Loucy (cell line): ENCODE results near the gene PPARA.

Source experiments
- H2AFZ ChIP-seq: fragments of 200-600 bp; sonication (generic); 2 replicates; pipeline ENCODE4 v1.6.0; 2016; ENCODE audit warnings: antibody characterized with exemption, mild to moderate bottlenecking, low read length, moderate library complexity
- H3F3A ChIP-seq: fragments of 200-600 bp; 2 replicates; pipeline ENCODE4 v1.6.0; 2016; ENCODE audit warnings: antibody characterized with exemption, low read depth, mild to moderate bottlenecking
- H3K27me3 ChIP-seq: fragments of 200-600 bp; sonication (generic); 2 replicates; pipeline ENCODE4 v1.6.1; 2014; ENCODE audit warnings: low read length, mild to moderate bottlenecking; ENCODE audit not compliant: insufficient read depth, poor library complexity, severe bottlenecking
- H3K36me3 ChIP-seq: fragments of 200-600 bp; sonication (generic); 2 replicates; pipeline ENCODE4 v1.6.1; 2016; ENCODE audit warnings: low read length; ENCODE audit not compliant: insufficient read depth
- H3K4me1 ChIP-seq: fragments of 200-600 bp; sonication (generic); 2 replicates; pipeline ENCODE4 v1.5.1; 2014; ENCODE audit warnings: low read length, mild to moderate bottlenecking; ENCODE audit not compliant: insufficient read depth, poor library complexity, severe bottlenecking
- H3K4me2 ChIP-seq: fragments of 200-600 bp; sonication (generic); 2 replicates; pipeline ENCODE4 v1.6.0; 2014; ENCODE audit warnings: antibody characterized with exemption, low read length, low read depth, mild to moderate bottlenecking; ENCODE audit not compliant: poor library complexity, severe bottlenecking
- H3K4me3 ChIP-seq: fragments of 200-600 bp; sonication (generic); 2 replicates; pipeline ENCODE4 v1.5.1; 2014; ENCODE audit warnings: low read length, mild to moderate bottlenecking, mixed read lengths; ENCODE audit not compliant: poor library complexity, severe bottlenecking
- H3K79me2 ChIP-seq: fragments of 200-600 bp; sonication (generic); 2 replicates; pipeline ENCODE4 v1.6.1; 2014; ENCODE audit warnings: low read length; ENCODE audit not compliant: insufficient read depth
- H3K9ac ChIP-seq: fragments of 200-600 bp; sonication (generic); 2 replicates; pipeline ENCODE4 v1.6.0; 2014; ENCODE audit warnings: mild to moderate bottlenecking, low read depth, low read length, moderate library complexity; ENCODE audit not compliant: poor library complexity, severe bottlenecking
- H3K9me2 ChIP-seq: fragments of 200-600 bp; sonication (generic); replicated peaks from 2 replicates; pipeline ENCODE4 v1.6.1; 2016; ENCODE audit warnings: low read depth, low read length, mixed read lengths
- H3K9me3 ChIP-seq: fragments of 200-600 bp; sonication (generic); 2 replicates; pipeline ENCODE4 v1.6.1; 2014; ENCODE audit warnings: mild to moderate bottlenecking, antibody characterized with exemption, low read length, low read depth; ENCODE audit not compliant: insufficient read depth
- H4K20me1 ChIP-seq: fragments of 200-600 bp; sonication (generic); 2 replicates; pipeline ENCODE4 v1.6.0; 2014; ENCODE audit warnings: antibody characterized with exemption, low read length, mild to moderate bottlenecking; ENCODE audit not compliant: insufficient read depth, poor library complexity, severe bottlenecking
- EZH2phosphoT487 ChIP-seq: fragments of 200-600 bp; IDR thresholded peaks from 2 replicates; pipeline ENCODE4 v1.6.1; 2018; ENCODE audit warnings: antibody characterized with exemption, mild to moderate bottlenecking, moderate library complexity, borderline replicate concordance
- TF ChIP-seq, protein P1 (sequence below): fragments of 200-600 bp; sonication (generic); conservative IDR thresholded peaks from 2 replicates; pipeline ENCODE4 v1.5.1; 2014; ENCODE audit warnings: mild to moderate bottlenecking, antibody characterized with exemption, low read length

PPARA gene

DNA sequence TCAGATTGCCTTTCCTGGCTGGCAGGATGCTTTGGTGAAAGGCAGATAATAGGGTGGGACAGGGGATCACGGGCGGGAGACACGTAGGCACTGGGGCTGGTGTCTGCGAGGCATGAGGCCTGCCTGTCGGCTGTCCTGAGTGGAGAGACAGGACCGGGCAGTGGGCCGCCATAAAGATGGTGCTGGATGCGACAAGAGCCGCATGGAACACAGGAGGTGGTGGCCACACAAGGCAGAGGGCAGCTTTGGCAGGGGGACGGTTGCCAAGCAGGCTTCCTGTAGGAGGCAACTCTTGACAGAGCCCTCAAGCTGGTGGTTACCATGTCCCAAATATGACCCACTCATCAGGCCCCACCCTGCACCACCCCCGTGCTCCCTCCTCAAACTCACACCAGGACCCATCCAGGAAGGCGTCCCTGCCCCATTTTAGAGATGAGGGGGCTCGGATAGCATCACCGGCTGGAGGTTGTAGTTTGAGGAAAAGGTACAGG, 4.9 kb upstream of the PPARA start:
- Histone ChIP-seq H3K79me2 (no peaks in the 10 kb centered on the region), H4K20me1 (no peaks in the 10 kb centered on the region), H3K9ac (no peak overlapping the region), H3K36me3 (no peaks in the 10 kb centered on the region), H3K4me3 (no peak overlapping the region), H3F3A (no peaks in the 10 kb centered on the region), H3K4me2 (no peak overlapping the region), H3K9me2 (no peaks in the 10 kb centered on the region), H3K4me1 (peaks cover 9% of the 10 kb centered on the region), H3K9me3 (no peaks in the 10 kb centered on the region), H3K27me3 (no peaks in the 10 kb centered on the region), H2AFZ (no peak overlapping the region)
- TF ChIP-seq, protein P1, sequence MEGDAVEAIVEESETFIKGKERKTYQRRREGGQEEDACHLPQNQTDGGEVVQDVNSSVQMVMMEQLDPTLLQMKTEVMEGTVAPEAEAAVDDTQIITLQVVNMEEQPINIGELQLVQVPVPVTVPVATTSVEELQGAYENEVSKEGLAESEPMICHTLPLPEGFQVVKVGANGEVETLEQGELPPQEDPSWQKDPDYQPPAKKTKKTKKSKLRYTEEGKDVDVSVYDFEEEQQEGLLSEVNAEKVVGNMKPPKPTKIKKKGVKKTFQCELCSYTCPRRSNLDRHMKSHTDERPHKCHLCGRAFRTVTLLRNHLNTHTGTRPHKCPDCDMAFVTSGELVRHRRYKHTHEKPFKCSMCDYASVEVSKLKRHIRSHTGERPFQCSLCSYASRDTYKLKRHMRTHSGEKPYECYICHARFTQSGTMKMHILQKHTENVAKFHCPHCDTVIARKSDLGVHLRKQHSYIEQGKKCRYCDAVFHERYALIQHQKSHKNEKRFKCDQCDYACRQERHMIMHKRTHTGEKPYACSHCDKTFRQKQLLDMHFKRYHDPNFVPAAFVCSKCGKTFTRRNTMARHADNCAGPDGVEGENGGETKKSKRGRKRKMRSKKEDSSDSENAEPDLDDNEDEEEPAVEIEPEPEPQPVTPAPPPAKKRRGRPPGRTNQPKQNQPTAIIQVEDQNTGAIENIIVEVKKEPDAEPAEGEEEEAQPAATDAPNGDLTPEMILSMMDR, result no peak
- TF ChIP-seq EZH2phosphoT487, result no peak

DNA sequence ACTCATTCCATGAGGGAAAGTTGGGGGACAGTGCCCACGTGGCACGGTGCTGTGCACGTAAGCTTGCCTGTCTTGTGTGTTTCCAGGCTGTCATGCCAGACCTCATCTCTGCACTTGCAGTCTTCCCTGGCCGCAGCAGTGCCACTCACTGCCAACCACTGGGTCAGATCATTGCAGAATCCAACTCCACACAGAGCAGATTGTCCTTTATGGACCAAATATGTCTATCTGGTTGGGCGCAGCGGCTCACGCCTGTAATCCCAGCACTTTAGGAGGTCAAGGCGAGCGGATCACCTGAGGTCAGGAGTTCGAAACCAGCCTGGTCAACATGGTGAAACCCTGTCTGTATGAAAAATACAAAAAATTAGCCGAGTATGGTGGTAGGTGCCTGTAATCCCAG, 4.4 kb upstream of the PPARA start:
- Histone ChIP-seq H3K4me1 (peaks cover 9% of the 10 kb centered on the region), H3K4me2 (no peak overlapping the region), H3K9ac (no peak overlapping the region), H3K36me3 (no peaks in the 10 kb centered on the region), H3K27me3 (no peaks in the 10 kb centered on the region), H3K4me3 (no peak overlapping the region), H3K9me3 (no peaks in the 10 kb centered on the region), H3K9me2 (no peaks in the 10 kb centered on the region), H4K20me1 (no peaks in the 10 kb centered on the region), H3F3A (no peaks in the 10 kb centered on the region), H2AFZ (no peak overlapping the region), H3K79me2 (peaks cover 2% of the 10 kb centered on the region; the same call in 1 of the 2 replicates)
- TF ChIP-seq EZH2phosphoT487, result no peak
- TF ChIP-seq, protein P1, result no peak

DNA sequence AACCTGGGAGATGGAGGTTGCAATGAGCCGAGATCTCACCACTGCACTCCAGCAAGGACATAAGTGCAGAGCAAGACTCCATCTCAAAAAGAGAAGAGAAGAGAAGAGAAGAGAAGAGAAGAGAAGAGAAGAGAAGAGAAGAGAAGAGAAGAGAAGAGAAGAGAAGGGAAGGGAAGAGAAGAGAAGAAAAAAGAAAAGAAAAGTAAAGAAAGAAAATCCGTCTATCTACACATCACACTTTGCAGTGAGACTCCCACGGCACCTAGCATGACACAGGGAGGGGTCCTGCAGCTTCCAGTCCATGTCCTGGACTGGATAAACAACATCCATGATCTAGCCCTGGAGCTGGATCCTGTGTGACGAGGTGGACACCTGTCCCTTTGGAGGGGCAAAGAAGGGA, 4.0 kb upstream of the PPARA start:
- Histone ChIP-seq H3K4me2 (no peak overlapping the region), H3K36me3 (no peaks in the 10 kb centered on the region), H3K4me3 (no peak overlapping the region), H3K27me3 (no peaks in the 10 kb centered on the region), H3K79me2 (peaks cover 7% of the 10 kb centered on the region), H3K9me2 (no peaks in the 10 kb centered on the region), H4K20me1 (peaks cover under 1% of the 10 kb centered on the region), H3K4me1 (peaks cover 9% of the 10 kb centered on the region), H2AFZ (no peak overlapping the region), H3K9me3 (no peaks in the 10 kb centered on the region), H3F3A (no peaks in the 10 kb centered on the region), H3K9ac (no peak overlapping the region)
- TF ChIP-seq, protein P1, result no peak
- no peak for TF ChIP-seq EZH2phosphoT487
